Lower leg skin (tissue), 4 donors: Measurements from ENCODE around the gene KAZN. TPM values are rescaled to one million over a fixed set of nuclear protein-coding genes. Genes with fewer than 3 reads are reported as not detected.

Experiments
- DNase-seq, 2 donors: peaks; one replicate each; pipeline ENCODE4 v3.0.0-alpha.2; 2019; ENCODE audit warnings: low spot score in 2 of 2
- H3K4me3 ChIP-seq: fragments of 200-600 bp; sonication (generic); 2 replicates; pipeline ENCODE4 v1.5.1; 2017; ENCODE audit warnings: mild to moderate bottlenecking, low read depth; ENCODE audit not compliant: poor library complexity, severe bottlenecking
- POLR2A ChIP-seq, 2 donors: fragments of 450-650 bp; IDR thresholded peaks; one replicate each; pipeline ENCODE4 v1.6.1; 2016 to 2017; ENCODE audit warnings: antibody characterized with exemption in 2 of 2, mild to moderate bottlenecking in 1 of 2, moderate library complexity in 1 of 2
- WGBS, 2 donors: methylation state at CpG; one replicate each; pipeline ENCODE4 v1.1.5; 2018; 5-methylcytosine and 5-hydroxymethylcytosine counted together
- intact Hi-C: fragments of 100-400 bp; cut with DNase I; formaldehyde crosslinking; loops from one replicate; pipeline ENCODE4 v1.15.0; 2023; ENCODE audit warnings: low total_unique reads
- total RNA-seq, 4 donors: library from RNA; depleted of rRNA; stranded (reverse); fragments of >200 nt; gene quantifications; one replicate each; pipeline ENCODE4 v1.1.0, GENCODE V29; 2016
- TF ChIP-seq, protein P1 (sequence below), 3 donors: fragments of 450-650 bp; IDR thresholded peaks; one replicate each; pipeline ENCODE4 v1.5.1; 2016; ENCODE audit warnings: antibody characterized with exemption in 3 of 3, mild to moderate bottlenecking in 3 of 3, moderate library complexity in 2 of 3

The KAZN gene
- total RNA-seq, 4 donors from 2014 or later = 21.4 to 36.0 (median 28.4) TPM

DNA sequence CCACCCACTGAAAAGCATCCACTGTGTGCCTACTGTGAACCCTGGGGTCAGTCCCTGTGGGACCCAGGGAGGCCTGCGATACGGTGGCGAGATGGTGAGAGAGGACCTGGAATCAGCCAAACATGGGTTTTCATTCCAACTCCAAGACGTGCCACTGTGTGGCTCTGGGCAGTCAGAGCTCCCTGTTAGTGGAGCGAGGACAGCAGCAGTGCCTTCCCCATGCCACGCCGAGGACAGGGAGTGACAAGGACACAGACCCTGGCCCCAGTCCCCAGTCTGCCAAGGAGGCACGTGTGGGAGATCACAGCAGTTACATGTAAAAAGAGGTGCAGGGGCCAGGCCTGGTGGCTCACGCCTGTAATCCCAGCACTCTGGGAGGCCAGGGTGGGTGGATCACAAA lies 504.2 kb downstream of the KAZN start:
- H3K4me3 ChIP-seq = no peak overlapping the region
- TF ChIP-seq POLR2A (IDR thresholded peaks at IDR 0.05) = no peak
- TF ChIP-seq, protein P1, sequence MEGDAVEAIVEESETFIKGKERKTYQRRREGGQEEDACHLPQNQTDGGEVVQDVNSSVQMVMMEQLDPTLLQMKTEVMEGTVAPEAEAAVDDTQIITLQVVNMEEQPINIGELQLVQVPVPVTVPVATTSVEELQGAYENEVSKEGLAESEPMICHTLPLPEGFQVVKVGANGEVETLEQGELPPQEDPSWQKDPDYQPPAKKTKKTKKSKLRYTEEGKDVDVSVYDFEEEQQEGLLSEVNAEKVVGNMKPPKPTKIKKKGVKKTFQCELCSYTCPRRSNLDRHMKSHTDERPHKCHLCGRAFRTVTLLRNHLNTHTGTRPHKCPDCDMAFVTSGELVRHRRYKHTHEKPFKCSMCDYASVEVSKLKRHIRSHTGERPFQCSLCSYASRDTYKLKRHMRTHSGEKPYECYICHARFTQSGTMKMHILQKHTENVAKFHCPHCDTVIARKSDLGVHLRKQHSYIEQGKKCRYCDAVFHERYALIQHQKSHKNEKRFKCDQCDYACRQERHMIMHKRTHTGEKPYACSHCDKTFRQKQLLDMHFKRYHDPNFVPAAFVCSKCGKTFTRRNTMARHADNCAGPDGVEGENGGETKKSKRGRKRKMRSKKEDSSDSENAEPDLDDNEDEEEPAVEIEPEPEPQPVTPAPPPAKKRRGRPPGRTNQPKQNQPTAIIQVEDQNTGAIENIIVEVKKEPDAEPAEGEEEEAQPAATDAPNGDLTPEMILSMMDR (IDR thresholded peaks at IDR 0.05) = no peak
- intact Hi-C loops = no loop called here
- 93 to 94% methylated on average over 9 of the region's 9 CpGs for WGBS, 2 donors
- DNase-seq = no peak

DNA sequence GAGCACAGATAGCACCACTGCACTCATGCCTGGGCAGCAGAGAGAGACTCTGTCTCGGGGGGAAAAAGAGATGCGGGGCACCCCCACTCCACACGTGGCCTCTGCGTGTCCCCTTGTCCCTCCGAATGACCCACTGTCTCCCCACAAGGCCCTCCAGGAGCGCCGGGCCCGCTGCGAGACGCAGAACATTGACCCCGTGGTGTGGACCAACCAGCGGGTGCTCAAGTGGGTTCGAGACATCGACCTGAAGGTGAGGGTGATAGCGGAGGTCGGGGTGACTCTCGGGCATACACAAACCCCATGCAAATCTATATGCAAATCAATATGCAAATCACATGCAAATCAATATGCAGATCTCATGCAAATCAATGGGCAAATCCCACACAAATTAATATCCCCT lies 504.7 kb downstream of the KAZN start:
- no peak for DNase-seq
- no peak for TF ChIP-seq POLR2A (IDR thresholded peaks at IDR 0.05)
- TF ChIP-seq, protein P1 (IDR thresholded peaks at IDR 0.05) = no peak
- intact Hi-C loops = no loop called here
- 95 to 96% methylated on average over 17 of the region's 17 CpGs for WGBS, 2 donors
- H3K4me3 ChIP-seq = no peak overlapping the region

DNA sequence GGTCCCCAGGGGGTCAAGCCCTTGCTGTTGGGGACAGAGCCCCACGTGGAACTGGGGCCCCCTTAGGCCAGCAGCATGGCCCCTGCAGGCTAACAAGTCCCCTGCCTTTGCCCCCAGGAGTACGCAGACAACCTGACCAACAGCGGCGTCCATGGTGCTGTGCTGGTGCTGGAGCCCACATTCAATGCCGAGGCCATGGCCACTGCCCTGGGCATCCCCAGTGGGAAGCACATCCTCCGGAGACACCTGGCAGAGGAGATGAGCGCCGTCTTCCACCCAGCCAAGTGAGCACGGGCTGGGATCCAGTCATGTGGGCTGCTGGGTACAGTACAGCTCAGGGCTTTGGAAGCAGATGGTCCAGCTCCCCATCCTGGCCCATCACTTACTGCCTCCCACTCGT lies 505.4 kb downstream of the KAZN start:
- TF ChIP-seq POLR2A (IDR thresholded peaks at IDR 0.05) = no peak
- TF ChIP-seq, protein P1 (IDR thresholded peaks at IDR 0.05) = no peak
- DNase-seq = no peak
- intact Hi-C loops = no loop called here
- no peak overlapping the region for H3K4me3 ChIP-seq
- WGBS, 2 donors = 81 to 90% methylated on average over 5 to 10 of the region's 10 CpGs

DNA sequence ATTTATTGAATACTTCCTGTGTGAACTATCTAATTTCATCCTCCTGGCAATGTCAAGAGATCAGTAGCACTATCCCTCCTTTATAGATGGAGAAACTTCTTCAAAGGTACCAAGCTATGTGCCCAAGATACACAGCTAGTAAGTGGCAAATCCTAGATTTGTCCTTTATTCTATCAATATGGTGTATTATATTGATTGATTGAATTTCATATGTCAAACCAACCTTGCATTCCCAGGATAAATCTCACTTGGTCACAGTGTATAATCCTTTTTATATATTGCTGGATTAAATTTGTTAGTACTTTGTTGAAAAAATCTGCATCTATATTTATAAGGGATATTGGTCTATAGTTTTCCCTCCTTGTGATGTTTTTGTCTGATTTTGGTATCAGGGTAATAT lies 506.3 kb downstream of the KAZN start:
- no peak for DNase-seq
- no peak overlapping the region for H3K4me3 ChIP-seq
- intact Hi-C loops = no loop called here
- TF ChIP-seq, protein P1 (IDR thresholded peaks at IDR 0.05) = no peak
- TF ChIP-seq POLR2A (IDR thresholded peaks at IDR 0.05) = no peak

DNA sequence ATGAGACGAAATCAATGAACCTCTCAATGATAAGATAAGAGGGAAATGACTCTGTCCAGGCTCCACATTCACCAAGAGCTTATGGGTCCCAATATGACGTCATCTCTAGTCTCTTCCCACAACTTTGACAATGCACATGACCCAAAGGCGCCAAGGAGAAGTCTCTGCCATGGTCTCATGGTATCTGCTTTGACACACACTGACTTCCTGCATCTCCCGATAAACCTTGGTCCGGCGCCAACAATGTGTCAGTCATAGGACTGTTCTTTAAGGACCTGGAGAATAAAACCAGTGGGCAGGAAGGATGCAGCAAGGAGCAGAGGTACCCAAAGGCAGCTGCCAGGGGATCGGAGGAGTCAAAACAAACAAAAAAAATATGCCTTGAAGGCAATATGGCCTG lies 508.1 kb downstream of the KAZN start:
- 50 to 58% methylated on average over 7 of the region's 7 CpGs for WGBS, 2 donors
- DNase-seq = no peak
- intact Hi-C loops = no loop called here
- H3K4me3 ChIP-seq = no peak overlapping the region
- TF ChIP-seq POLR2A (IDR thresholded peaks at IDR 0.05) = no peak
- TF ChIP-seq, protein P1 (IDR thresholded peaks at IDR 0.05) = no peak

DNA sequence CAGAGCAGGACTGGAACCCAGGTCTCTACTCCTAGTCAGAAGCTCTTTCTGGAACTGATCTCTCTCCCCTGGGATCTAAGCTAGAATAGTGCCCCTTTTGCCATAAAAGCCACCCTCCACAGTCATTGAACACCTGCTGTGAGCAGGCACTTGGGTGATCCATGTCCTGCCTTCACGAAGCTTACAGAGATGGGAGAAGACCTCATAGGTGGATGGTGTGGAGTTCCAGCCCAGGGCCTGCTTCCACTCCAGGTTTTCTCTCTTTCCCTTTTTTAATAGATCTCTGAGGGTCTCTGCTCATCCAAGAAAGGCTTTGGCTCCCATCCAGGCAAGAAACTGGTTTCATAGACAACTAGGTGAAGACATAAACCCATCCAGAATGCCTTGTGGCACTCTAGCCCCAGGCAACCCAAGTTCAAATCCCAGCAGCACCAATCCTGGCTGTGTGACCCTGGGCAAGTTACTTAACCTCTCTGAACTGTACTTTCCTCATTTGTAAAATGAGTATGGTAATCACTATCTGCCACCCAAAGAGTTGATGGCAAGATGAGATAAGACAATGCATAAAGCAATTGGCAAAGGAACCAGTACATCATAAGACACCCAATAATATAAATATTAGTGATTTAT lies 508.7 kb downstream of the KAZN start:
- no peak for DNase-seq
- TF ChIP-seq, protein P1 (IDR thresholded peaks at IDR 0.05) = no peak
- no peak for TF ChIP-seq POLR2A (IDR thresholded peaks at IDR 0.05)
- intact Hi-C loops = no loop called here
- H3K4me3 ChIP-seq = no peak overlapping the region
- 88 to 94% methylated on average over 1 of the region's 1 CpG for WGBS, 2 donors
